HK-2 (cell line): Measurements from ENCODE around the gene SRCIN1.

Experiments used
- DNase-seq: peaks from one replicate; pipeline ENCODE4 v3.0.0-alpha.2; 2018; ENCODE audit not compliant: unreplicated experiment

The SRCIN1 gene

GRCh38 chr17:38583828-38584349, 21.9 kb downstream of the SRCIN1 start:
- DNase-seq, result no peak

- DNase-seq, result no peak
Measured at GRCh38 chr17:38583176-38583575, 22.6 kb downstream of the SRCIN1 start.

- no peak for DNase-seq
Measured at GRCh38 chr17:38582069-38582468, 23.7 kb downstream of the SRCIN1 start.

- peak; percentile 76 for DNase-seq
Measured at GRCh38 chr17:38579934-38580333, 25.8 kb downstream of the SRCIN1 start.

GRCh38 chr17:38579083-38579480, 26.7 kb downstream of the SRCIN1 start:
- DNase-seq, result no peak

- no peak for DNase-seq
Measured at GRCh38 chr17:38578229-38579082, 27.3 kb downstream of the SRCIN1 start.

- DNase-seq, result no peak
Measured at GRCh38 chr17:38577645-38578173, 28.0 kb downstream of the SRCIN1 start.

GRCh38 chr17:38577244-38577643, 28.5 kb downstream of the SRCIN1 start:
- no peak for DNase-seq

GRCh38 chr17:38575781-38576180, 30.0 kb downstream of the SRCIN1 start:
- DNase-seq, result no peak

GRCh38 chr17:38574712-38575111, 31.0 kb downstream of the SRCIN1 start:
- no peak for DNase-seq

- DNase-seq, result peak; percentile 26
Measured at GRCh38 chr17:38572669-38573365, 32.9 kb downstream of the SRCIN1 start.

GRCh38 chr17:38571833-38572668, 33.7 kb downstream of the SRCIN1 start:
- DNase-seq, result no peak

GRCh38 chr17:38569701-38570512, 35.8 kb downstream of the SRCIN1 start:
- no peak for DNase-seq

- DNase-seq, result no peak
Measured at GRCh38 chr17:38568845-38569510, 36.8 kb downstream of the SRCIN1 start.

- DNase-seq, result no peak
Measured at GRCh38 chr17:38568274-38568673, 37.5 kb downstream of the SRCIN1 start.

- DNase-seq, result no peak
Measured at GRCh38 chr17:38567350-38567749, 38.4 kb downstream of the SRCIN1 start.

- DNase-seq, result no peak
Measured at GRCh38 chr17:38566666-38567031, 39.1 kb downstream of the SRCIN1 start.

- no peak for DNase-seq
Measured at GRCh38 chr17:38565853-38566665, 39.7 kb downstream of the SRCIN1 start.

GRCh38 chr17:38564869-38565268, 40.9 kb downstream of the SRCIN1 start:
- no peak for DNase-seq
